SK-N-DZ (cell line): ENCODE measurements around the gene SNX24.

ENCODE experiments used
- DNase-seq: peaks from one replicate; pipeline ENCODE4 v3.0.0-alpha.2; 2015; ENCODE audit warnings: low spot score

Gene SNX24

DNA sequence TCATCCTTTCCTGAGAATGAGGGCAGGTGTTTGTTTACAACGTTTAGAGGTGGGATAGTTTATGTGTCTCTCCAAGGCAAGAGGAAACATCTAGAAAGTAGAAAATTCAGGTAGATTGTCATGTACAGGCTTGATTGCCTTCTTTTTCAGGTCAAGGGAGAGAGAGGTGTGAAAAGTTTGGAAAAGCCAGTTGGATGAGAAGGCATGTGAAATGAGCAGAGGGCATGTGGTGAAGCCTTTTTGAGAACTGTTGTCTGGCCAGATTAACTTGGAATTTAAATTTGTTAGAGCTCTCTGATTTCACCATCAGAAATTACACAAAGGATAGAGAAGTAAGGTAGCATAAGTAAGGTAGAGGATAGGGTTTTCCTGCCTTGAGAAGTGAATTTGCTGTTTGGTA is 74.6 kb downstream of the SNX24 start:
- DNase-seq = no peak

DNA sequence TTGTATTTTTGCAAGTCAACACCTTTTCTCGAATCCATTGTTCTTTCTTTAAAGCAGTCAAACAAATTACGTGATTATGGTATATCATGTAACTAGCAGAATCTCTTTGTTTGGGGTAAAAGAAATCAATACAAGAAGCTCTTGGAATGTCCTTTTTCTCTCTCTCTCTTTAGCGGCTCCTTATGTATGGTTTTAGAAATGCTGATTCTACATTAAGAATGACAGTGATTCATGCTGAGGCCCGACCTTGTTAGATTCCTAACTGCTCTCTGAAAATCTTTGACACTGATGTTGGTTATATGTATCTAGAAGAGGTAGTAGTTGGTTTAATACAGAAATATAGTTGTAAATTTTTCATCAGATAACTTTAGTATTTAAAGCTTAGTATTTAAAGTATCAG is 76.4 kb downstream of the SNX24 start:
- no peak for DNase-seq

DNA sequence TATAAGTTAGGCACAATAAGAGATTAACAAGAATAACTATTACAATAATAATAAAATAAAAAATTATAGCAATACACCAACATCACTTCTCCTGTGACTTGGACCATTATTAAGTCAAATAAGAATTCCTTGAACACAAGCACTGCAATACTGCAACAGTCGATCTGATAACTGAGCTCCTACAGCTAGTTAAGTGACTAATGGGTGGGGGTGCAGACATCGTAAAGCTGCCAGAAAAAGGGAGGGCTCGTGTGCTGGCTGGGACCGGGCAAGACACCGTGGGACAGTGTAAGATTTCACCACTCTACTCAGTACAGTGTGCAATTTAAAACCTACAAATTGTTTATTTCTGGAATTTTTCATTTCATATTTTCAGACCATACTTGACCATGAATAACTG is 78.8 kb downstream of the SNX24 start:
- no peak for DNase-seq

DNA sequence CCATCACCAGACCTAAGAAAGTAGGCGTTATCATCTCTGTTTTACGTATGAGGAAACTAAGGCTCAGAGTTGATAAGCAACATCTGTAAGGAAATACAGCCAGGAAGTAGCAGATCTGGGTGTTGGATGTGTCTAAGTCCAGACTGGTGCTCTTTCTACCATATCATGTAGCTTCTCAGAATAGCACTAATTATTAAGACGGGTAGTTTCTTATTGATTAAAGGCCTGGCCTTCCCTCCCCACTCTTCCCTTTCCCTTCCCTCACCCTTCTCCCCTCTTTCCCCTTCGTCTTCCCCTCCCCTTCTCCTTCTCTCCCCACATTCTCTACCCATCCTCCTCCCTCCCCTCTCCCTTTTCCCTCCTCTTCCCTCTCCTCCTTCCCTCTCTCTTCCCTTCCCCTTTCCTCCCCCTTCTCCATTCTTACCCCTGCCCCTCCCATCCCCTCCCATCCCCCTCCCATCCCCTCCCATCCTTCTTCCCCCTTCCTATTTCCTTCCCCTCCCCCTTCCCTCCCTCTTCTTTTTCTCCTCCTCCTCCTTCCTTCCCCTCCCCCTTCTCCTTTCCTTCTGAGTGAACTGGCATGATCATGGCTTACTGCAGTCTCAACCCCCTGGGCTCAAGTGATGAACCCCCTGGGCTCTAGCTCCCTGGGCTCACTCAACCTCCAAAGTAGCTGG is 79.4 kb downstream of the SNX24 start:
- no peak for DNase-seq

DNA sequence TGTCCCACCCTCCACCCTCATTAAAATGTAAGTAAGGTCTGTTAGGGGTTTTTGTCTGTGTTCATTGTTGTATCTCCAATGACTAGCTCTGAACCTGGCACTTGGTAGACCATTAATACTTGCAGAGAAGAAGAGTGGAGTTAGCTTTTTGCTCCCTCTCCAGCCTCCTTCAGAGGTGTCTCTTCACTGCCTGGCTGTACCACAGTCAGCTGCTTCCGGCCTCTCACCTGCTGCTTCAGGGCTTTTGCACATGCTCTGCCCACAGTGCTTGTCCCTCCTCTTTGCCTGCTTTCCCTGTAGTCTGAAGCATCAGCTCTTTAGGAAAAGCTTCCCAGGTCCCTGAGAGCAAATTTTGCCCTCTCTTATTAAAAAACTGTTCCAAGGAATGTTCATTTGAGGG is 83.6 kb downstream of the SNX24 start:
- DNase-seq = no peak

DNA sequence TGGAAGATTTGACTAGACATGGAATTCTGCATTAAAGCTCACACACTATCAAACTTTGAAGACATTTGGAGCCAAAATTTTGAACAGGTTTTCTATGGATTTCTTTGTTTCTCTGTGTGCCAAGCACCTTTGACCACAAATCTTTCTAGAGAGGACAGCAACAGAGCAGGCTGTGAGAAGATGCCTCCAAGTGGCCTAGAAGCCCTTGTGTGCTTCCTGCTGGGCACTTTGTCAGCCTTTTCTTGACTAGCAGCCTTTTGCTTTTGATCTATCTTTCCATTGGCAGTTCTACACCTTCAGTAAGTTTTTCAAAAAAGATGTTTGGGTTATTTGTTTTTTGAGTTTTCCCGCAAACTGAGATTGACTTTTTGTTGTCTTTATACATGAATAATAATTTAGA is 84.6 kb downstream of the SNX24 start:
- DNase-seq = no peak

DNA sequence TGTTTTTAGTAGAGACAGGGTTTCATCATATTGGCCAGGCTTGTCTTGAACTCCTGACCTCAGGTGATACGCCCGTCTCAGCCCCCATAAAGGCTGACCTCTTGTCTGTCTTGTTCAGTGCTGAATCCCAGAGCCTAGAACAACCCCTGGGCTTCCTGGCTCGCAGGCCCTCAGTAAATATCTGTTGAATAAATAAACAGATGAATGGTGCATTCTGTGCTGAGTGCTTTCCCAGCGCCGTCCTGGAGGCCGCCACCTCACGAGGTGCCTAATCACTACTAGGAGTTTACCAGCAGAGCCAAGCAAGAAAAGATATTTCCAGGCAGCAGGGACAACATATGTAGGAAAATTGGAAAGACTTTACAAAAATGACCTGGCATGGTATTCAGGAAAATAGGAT is 88.5 kb downstream of the SNX24 start:
- DNase-seq = no peak

DNA sequence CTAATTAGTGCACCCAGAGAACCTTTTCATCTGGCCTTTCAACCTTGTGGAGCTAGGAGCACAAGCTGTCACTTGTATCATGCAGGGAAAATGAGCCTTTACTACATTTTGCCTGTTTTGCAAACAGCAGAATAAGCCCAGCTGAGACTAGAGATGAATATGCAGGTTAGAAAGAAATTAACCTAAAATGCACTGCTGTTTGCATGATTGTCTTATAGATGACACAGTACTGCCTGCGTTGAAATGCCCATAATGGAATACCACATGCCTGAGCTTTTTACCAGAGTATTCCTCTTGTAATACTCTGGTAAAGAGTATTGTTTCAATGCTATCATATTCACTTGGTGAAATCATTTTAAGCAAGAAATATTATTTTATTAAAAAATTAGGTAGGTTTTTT is 90.7 kb downstream of the SNX24 start:
- DNase-seq = no peak

DNA sequence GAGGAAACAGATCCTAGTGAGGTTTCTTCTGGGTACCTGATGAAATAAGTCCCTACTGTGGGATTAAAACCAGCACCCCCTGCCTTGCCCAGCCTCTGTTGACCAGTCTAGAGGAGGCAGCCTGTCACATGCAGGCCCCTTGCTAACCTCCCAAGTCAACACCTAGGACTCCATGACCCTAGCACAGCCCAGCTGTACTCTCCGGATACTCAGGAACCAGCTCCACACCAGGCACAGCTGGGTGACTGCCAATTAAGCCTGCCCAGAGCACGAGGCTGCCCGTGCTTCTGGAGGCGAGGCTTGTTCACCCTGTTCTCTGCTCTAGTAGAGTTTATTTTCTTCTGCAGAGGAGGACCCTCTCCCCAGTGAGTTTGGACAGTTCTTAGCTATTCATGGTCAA is 92.5 kb downstream of the SNX24 start:
- DNase-seq = no peak

DNA sequence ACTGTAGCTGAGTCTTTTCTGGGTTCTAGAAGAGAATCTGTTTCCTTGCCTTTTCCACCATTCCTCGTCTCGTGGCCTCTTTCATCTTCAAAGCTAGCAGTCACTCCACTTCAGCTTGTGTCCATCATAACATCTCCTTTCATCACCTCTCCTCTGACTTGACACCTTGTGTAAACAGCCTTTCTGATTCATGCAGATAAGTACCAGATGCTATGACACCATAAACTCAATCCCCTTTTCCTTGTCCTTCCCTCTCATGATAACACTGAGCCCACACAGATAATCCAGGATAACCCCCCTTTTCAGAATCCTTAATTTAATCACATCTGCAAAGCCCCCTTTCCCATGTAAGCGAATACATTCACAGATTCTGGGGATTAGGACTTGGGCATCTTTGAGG is 95.5 kb downstream of the SNX24 start:
- DNase-seq = no peak

DNA sequence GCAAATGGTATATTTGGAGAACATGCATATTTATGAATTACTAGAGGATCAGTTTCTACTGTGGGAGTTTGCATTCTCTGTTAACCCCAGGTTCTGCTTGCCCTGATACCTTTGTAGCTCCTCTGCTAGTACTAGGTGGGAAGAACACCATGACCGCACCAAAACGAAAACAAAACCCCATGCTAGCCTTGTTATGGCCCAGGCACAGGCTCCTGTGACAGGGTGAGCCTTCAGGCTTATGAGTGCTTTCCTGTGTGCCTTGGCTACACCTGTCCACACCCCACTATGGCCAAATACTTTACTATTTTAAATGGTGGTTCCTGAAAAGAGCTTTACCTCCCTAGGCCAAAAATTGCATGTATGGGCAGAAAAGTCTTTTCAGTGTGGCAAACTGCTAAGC is 96.3 kb downstream of the SNX24 start:
- DNase-seq = no peak

DNA sequence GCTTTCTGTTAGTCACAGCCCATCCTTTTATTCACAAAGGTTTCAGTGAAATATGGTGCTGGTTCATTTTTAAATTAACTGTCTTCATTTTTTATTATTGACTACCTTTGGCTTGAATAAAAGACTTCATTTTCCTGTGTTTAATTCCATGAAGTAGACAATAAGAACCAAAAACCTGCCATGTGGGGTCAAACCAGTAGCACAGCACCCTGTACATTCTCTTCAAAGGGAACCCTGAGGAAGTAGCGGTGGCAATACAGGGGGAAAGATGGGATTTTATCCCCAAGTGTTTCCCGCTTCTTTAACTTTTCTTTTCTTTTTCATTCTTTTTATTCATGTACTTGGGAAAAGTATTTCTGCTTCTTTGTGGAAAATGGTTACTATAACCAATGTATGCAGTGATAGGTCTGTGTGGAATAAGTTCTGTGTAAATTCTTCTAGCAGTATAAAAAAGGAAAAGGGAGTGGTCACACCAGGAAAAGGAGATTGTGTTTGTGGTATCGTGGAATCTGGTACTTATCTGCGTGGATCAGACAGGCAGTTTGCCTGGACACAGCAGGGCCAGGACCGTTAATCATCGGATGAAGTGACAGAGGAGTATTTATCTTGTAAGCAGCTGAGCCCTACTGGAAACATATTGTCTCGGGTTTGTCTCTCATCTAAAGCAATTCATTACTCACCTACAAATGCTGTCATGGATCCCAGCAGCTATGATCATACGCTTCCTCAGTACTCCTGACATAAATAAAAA is 96.9 kb downstream of the SNX24 start:
- DNase-seq = peak; percentile 29

DNA sequence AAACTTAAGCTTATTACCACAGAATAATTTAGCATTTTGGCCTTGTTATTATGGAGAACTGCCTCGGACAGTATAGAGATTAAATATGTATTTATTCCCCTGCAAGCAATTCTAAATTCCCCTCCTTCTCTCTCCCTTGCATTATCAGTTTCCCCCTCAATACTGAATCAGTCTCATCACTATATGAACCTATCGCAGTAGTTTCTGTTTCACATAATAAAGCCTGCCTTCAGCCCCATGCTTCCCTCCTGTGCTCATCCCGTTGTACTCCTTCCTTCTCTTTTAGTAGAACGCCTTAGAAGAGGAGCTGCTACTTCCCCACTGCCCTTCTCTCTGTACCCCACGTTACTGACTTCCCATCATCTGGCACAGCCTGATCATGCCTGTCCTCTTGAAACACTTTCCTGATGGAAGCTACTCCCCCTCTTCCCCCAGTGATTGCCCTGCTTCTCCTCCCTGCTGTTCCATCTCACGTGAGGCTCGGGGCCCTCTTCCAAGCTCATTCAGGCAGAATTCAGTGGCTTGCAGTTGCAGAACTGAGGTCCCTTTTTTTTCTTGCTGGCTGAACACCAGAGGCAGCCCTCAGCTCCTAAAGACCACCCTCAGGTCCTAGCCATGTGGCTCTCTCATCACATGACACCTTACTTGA is 97.8 kb downstream of the SNX24 start:
- no peak for DNase-seq

DNA sequence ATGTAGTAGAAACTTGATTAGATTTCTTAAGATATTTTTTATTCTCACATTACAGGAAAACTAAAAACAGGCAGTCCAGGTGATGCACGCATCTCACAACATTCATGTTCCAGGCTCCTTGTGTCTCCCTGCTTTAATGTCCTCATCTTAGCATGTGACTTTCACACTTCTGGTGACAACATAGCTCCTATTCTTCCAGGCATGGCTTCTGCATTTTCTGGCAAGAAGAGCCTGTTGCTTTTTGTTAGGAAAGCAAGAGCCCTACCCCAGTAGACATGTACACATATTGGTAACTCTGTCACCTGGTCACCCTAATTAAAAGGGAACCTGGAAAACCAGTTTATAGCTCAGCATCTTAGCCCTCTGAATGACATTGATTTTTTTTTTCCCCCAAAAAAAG is 98.6 kb downstream of the SNX24 start:
- no peak for DNase-seq

DNA sequence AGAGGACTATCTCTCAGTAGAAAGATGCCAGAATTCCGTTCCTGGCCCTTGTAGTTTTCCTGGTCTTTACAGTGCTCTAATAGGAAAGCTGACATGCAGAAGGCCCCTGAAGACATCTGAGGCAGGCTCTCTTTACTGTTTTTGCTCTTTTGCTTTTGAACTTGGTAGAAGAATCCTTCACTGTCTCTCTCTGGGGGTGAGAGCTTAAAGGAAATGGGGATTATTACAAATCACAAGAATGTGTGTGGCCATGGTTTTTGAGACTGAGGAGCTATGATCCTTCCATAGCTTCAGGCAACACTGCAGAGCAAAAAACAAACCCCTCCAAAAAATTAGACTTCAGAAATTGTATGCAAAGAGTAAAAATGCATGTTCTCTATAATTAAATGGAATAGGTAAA is 102.0 kb downstream of the SNX24 start:
- no peak for DNase-seq

DNA sequence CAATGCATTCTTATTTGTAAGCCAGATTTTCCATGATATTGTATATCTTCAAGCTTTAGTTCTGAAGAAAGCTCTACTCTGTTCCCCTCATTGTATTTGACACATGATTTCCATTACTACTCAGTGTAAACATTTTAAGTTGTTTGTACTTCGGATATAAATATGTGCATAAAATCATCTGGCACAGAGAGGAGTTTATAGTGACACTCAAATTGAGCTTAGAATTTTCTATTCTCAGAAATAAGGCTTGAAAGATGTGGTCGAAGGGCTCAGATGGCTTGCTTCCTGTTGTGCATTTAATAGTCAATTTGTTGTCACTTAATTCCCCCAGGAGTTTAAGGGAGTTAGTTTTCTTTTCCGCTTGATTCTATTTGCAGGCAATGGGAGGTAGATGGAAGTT is 102.4 kb downstream of the SNX24 start:
- DNase-seq = no peak

DNA sequence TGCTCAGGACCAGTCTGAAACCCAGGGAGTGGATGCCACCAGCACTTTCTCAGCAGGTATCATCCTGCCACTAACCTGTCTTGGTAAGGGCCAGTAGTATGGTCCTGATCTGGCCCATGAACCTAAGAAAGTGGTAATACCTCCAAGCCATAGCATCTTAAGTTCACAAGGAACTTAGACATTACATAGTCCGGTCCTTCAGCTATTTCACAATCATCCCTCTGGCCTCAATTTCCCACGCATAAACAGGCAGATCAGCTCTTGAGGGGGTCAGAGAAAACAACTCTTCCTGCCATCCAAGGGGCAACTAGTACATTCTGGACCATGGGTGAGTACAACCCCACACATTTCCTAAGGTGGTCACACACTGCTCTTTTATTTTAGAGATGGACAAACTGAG is 102.9 kb downstream of the SNX24 start:
- no peak for DNase-seq

DNA sequence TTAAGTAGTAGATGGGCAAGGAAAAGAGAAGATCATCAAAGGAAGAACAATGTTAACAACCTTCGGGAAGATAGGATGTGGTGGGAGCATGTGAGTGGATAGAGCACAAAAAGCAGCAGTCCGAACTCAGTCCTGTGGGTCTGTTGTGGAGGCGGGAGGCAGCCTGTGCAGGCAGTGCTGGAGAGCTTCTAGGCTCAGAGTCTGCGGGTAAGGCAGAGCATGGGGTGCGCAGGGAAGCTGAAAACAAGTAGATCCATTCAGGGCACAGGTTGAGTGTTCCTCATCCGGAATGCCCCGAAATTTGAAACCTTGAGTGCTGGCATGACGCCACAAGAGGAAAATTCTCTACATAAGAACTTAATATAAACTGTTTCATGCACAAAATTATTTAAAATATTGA is 106.2 kb downstream of the SNX24 start:
- DNase-seq = no peak

DNA sequence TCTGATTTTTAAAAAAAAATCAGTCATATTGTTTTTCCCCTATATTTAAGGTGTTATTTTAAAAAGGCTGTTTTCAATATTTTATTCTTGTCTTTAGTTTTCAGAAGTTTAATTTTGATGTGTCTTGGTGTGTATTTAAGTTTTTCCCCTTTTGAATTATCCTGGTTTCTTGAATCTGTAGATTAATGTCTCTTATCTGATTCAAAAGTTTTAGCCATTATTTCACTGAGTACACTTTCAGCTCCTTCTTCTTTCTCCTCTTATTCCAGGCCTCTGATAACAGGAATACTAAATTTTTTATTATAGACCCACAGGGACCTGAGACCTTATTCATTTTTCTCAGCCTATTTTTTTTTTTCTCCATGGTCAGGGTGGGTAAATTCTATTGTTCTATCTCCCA is 109.3 kb downstream of the SNX24 start:
- DNase-seq = no peak

DNA sequence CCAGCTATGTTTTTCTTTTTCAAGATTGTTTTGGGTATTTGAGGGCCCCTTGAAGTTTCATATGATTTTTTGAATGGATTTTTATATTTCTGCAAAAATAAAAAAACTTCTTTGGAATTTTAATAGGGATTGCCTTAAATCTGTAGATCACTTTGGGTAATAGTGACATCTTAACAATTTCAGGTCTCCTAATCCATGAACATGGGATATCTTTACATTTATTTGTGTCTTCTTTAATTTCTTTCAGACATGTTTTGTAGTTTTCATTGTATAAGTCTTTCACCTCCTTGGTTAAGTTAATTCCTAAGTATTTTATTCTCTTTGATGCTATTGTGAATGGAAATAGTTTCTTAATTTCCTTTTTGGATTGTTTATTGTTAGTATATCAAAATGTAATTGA is 112.0 kb downstream of the SNX24 start:
- no peak for DNase-seq

DNA sequence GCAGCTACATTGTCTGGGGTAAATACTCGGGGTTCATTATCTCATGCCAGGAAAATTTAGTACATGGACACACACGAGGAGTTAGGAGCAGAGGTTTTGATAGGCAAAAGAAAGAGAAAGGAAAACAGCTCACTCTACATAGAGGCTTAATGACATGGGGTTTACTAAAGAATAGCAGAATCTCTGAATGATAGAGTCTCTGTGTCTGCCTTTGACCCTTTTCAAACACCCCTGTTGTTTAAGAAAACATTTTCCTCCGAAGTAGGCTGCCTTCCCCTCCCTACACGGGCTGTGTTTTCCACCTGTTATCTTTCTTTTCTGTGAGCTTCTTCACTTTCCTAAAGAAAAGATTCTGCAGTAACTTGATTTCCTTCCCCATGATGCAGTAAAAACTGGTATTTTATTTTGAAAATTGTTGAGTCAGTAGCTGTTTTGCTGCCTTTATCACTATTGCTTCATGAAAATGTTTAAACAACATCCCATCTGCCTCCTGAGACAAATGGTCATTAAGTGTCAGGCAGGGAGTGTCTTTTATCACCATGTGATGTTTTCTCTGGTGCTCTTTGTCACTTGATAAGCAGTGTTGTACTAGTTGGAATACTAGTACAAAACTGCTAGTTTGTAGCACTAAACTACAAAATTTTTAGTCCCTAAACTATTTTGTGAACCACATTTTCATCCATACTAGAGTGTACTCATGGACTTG is 114.5 kb downstream of the SNX24 start:
- no peak for DNase-seq

DNA sequence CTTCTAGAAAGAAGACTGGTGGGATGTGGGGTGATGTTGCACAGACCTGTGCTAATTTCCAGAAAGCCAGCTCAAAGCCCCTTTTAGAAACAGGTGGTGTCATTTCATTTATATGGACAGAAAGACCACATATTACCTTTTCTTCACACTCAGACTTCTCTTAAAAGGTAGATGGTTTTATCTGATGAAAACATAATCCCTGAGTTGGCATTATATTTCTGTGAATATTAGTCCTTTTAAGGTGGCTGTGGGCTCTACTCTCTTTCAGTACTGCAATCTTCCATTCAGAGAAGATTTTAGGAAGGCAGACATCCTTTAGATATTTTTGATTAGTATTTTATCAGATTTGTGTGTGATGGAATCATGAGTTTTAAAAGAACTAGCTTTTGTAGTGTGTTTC is 117.9 kb downstream of the SNX24 start:
- no peak for DNase-seq

DNA sequence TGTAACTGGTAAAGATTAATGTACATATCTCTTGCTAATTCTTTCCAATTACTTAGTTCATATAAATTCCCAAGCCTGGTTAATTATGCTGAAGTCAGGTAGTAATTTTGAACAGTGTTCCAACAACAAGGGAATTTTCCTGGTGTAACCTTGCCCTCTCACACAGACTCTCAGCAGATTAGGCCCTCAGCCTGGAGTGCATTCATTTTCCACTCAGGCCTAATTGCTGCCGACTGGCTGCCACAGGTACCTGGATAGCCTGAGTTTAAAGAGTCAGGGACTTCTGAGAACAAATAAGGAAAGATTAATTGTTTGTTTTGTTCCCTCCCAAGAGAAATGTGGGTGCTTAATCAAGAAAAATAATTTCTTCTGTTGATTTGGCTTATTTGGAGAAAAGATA is 119.7 kb downstream of the SNX24 start:
- DNase-seq = no peak
